Choroid plexus epithelial cell (primary cell): ENCODE measurements around the gene PHF8.

Experiments used
- DNase-seq: peaks from one replicate; pipeline ENCODE4 v3.0.0-alpha.2; 2010; ENCODE audit warnings: low read depth
- H3K4me3 ChIP-seq: 2 replicates; pipeline ENCODE4 v1.5.1; 2011; ENCODE audit warnings: low read depth, mild to moderate bottlenecking, control low read depth, low read length, moderate library complexity
- TF ChIP-seq, protein P1 (sequence below): conservative IDR thresholded peaks from 2 replicates; pipeline ENCODE4 v1.5.1; 2011; ENCODE audit warnings: low read depth, mild to moderate bottlenecking, control low read depth, inconsistent platforms, low read length, moderate library complexity

Gene PHF8

DNA sequence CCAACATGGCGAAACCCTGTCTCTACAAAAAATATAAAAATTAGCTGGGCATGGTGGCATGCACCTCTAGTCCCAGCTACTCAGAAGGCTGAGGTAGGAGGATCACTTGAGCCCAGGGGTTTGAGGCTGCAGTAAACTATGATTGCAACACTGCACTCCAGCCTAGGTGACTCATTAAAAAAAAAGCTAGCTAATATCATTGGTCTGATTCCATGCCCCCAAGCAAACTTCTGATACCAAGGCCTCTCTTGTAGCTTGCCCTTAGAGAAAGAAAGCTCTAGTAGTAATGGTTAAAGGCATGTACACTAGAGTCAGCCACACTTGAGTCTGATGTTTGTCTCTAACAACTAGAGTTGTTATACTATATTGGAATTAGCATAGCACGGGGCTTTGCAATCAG, 32.6 kb upstream of the PHF8 start:
- TF ChIP-seq, protein P1, sequence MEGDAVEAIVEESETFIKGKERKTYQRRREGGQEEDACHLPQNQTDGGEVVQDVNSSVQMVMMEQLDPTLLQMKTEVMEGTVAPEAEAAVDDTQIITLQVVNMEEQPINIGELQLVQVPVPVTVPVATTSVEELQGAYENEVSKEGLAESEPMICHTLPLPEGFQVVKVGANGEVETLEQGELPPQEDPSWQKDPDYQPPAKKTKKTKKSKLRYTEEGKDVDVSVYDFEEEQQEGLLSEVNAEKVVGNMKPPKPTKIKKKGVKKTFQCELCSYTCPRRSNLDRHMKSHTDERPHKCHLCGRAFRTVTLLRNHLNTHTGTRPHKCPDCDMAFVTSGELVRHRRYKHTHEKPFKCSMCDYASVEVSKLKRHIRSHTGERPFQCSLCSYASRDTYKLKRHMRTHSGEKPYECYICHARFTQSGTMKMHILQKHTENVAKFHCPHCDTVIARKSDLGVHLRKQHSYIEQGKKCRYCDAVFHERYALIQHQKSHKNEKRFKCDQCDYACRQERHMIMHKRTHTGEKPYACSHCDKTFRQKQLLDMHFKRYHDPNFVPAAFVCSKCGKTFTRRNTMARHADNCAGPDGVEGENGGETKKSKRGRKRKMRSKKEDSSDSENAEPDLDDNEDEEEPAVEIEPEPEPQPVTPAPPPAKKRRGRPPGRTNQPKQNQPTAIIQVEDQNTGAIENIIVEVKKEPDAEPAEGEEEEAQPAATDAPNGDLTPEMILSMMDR, result no peak
- DNase-seq, result peak; percentile 34
- H3K4me3 ChIP-seq, result no peak overlapping the region

DNA sequence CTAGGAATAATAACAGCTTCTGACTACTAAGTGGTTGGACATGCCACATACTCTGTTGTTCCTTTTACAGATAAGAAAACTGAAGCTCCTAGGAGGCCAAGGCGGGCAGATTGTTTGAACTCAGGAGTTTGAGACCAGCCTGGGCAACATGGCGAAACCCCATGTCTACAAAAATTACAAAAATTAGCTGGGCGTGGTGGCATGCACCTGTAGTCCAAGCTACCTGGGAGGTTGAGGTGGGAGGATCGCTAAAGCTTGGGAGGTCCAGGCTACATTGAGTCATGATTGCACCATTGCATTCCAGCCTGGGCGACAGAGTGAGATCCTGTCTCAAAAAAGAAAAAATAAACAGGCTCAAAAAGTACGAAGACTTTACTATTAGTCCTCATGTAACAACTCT, 30.6 kb upstream of the PHF8 start:
- DNase-seq, result no peak
- H3K4me3 ChIP-seq, result no peak overlapping the region
- TF ChIP-seq, protein P1, result no peak

DNA sequence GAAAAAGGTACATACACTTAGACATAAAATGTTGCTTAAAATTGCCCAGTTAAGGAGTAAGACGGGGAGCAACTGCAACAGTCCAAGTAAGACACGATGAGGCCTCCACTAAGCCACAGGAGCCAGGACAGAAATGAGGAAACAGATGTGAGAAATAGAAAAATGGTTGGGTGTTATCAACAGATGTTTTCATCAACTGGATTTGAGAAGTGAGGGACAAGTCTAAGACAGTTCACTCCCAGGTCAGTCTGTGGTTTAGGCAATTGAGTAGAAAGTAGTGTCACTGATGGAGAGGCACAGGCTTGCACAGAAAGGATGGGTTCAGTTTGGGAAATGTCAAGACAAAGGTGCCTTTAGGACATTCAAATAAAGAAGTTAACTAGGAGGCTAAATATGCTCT, 23.5 kb upstream of the PHF8 start:
- H3K4me3 ChIP-seq, result no peak overlapping the region
- TF ChIP-seq, protein P1, result no peak
- no peak for DNase-seq

DNA sequence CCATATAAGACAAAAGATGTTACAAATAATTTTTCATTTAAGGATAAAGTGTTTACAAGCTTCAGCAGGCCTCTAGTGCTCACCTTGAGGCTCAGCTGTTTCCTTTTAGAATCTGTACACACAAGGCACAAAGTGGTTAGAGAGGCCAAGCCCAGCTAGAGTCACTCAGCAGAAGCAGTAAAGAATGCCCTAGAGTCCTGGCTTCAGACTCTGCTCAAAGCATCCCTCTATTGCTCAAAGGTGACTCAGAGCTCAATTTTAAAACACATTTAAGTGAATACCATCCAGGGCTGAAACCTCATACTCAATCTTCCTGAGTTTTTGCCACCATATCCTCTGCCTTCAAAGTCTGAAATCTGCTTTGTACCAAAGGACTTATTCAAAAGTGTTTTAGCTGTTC, 22.6 kb upstream of the PHF8 start:
- DNase-seq, result peak; percentile 27
- H3K4me3 ChIP-seq, result no peak overlapping the region
- TF ChIP-seq, protein P1, result no peak

DNA sequence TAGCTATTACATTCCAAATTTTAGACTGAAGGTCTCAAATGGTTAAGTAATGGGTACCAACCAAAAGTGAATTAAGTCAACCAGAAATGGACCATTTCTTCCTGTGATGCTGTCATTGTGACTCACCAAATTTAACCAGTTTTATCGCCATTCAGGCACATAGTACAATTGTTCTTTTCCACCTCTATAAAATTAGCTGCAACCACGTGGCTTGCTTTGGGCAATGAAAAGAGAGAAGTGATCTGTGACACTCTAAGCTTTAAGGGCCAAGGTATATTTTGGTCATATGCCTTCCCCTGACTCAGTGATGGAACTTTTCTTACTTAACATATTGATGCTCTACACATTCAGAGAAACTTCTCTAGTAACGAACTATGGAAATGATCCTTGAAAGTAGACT, 20.3 kb upstream of the PHF8 start:
- TF ChIP-seq, protein P1, result no peak
- no peak for DNase-seq
- no peak overlapping the region for H3K4me3 ChIP-seq

DNA sequence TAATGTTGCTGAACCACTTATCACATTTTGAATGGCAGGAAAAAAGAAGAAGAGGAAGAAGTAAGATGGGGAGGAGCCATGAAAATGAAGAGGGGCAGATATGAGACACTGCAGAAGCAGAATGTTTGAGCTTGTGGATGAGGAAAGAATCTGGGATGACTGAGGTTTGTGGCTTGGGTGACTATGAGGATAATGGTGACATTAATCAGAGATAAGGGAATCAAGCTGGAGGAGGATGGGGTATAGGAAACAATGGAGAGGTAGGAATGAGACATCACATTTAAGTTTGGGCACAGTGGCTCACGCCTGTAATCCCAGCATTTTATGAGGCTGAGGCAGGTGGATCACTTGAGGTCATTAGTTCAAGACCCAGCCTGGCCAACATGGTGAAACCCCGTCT, 19.1 kb upstream of the PHF8 start:
- H3K4me3 ChIP-seq, result no peak overlapping the region
- DNase-seq, result no peak
- TF ChIP-seq, protein P1, result no peak

DNA sequence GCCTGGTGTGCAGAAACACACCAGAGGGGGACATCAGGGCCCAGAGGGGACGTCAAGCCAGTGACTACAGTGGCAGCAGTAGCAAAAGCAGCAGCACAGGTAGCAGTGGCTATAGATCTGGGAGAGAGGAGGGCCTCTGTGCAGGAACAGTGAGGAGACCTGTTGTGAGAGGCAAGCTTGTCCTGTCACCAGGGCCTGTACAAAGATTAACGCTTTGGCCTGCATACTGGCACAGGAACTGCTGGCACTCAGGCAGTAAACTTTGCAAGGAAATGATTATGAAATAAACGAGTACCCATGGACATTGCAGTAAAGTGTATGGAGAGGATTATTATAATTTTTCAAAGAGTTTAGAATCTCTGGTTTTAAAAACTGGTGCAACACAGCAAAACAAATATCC, 5.5 kb upstream of the PHF8 start:
- no peak for DNase-seq
- TF ChIP-seq, protein P1, result no peak
- no peak overlapping the region for H3K4me3 ChIP-seq
